ENCODE data around the gene ATP6V0A1.

Gene ATP6V0A1

DNA sequence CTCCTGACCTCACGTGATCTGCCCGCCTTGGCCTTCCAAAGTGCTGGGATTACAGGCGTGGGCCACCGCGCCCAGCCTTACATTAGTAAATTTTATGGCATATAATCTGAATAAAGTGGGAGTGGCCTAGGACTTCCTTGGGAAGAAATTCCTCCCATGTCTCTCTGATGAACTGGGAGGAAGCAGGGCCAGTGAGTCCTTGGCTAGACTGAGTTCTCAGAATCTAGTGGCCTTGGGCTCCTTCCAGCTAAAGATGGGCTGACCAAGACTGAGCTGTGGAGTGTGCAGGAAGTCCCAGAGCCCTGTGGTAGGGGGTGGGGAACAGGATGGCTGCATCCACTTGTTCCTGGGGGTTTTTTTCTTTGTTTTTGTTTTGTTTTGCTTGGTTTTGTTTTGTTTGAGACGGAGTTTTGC, 67.4 kb downstream of the ATP6V0A1 start:
- DNase-seq: no peak
- Histone ChIP-seq H3K4me1 (ENCODE audit: control insufficient read depth, insufficient read depth, low read length, poor library complexity, severe bottlenecking) (peaks cover 12% of the 10 kb centered on the region), H3K27me3 (replicated peaks; ENCODE audit: control insufficient read depth, insufficient read depth, low read length, poor library complexity, severe bottlenecking) (no peaks in the 10 kb centered on the region)

DNA sequence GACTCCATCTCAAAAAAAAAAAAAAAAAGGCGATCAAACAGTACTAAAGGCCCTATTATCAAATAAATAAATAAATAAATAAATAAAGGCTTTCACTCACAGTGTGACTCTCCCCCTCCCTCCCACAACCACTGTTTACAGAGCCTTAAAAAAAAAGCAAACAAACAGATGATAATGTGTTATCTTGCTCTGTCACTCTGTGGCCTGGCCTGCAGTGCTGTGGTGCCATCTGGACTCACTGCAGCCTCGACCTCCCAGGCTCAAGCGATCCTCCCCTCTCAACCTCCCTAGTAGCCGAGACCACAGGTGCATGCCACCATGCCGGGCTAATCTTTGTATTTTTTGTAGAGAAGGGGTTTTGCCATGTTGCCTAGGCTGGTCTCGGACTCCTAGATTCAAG, 69.3 kb downstream of the ATP6V0A1 start:
- H3K4me3 ChIP-seq (ENCODE audit: insufficient read depth, low read depth, low read length, poor library complexity, severe bottlenecking): no peak overlapping the region
- H3K27me3 ChIP-seq (replicated peaks; ENCODE audit: control insufficient read depth, insufficient read depth, low read length, poor library complexity, severe bottlenecking): no peaks in the 10 kb centered on the region
- no peaks in the 10 kb centered on the region for H3K36me3 ChIP-seq (ENCODE audit: control insufficient read depth, insufficient read depth, low read length)
- peaks cover 20% of the 10 kb centered on the region for H3K4me1 ChIP-seq (ENCODE audit: control insufficient read depth, insufficient read depth, low read length, poor library complexity, severe bottlenecking)
- DNase-seq: no peak
- no peaks in the 10 kb centered on the region for H3K9me3 ChIP-seq (ENCODE audit: control insufficient read depth, low read length)
- H3K27ac ChIP-seq (ENCODE audit: insufficient read depth, low read length, poor library complexity, severe bottlenecking): no peak overlapping the region

More for the DNA sequence above, 67.4 kb downstream of the ATP6V0A1 start:
- Histone ChIP-seq H3K27ac (ENCODE audit: insufficient read depth, low read length, poor library complexity, severe bottlenecking) (no peak overlapping the region), H3K9me3 (ENCODE audit: control insufficient read depth, low read length) (no peaks in the 10 kb centered on the region), H3K36me3 (ENCODE audit: control insufficient read depth, insufficient read depth, low read length) (no peaks in the 10 kb centered on the region), H3K4me3 (ENCODE audit: insufficient read depth, low read depth, low read length, poor library complexity, severe bottlenecking) (no peak overlapping the region)

DNA sequence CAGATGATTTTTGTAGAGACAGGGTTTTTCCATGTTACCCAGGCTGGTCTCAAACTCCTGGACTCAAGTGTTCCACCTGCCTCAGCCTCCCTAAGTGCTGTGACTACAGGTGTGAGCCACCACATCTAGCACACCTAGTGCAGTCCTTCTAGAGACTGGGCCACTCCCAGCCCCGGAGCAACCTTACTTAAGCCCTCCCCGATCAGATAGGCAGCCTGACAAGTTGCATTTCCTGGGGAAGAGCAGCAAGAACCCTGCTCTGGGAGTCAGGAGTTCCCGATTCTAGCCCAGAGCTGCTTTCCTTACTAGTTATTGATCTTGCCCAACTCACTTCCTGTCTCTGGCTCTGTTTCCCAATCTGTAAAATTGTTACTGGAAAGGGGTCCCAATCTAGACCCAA, 70.4 kb downstream of the ATP6V0A1 start:
- DNase-seq: no peak
- Histone ChIP-seq H3K9me3 (ENCODE audit: control insufficient read depth, low read length) (no peaks in the 10 kb centered on the region), H3K27me3 (replicated peaks; ENCODE audit: control insufficient read depth, insufficient read depth, low read length, poor library complexity, severe bottlenecking) (no peaks in the 10 kb centered on the region), H3K4me1 (ENCODE audit: control insufficient read depth, insufficient read depth, low read length, poor library complexity, severe bottlenecking) (peaks cover 20% of the 10 kb centered on the region), H3K36me3 (ENCODE audit: control insufficient read depth, insufficient read depth, low read length) (no peaks in the 10 kb centered on the region), H3K4me3 (ENCODE audit: insufficient read depth, low read depth, low read length, poor library complexity, severe bottlenecking) (no peak overlapping the region), H3K27ac (ENCODE audit: insufficient read depth, low read length, poor library complexity, severe bottlenecking) (no peak overlapping the region)

DNA sequence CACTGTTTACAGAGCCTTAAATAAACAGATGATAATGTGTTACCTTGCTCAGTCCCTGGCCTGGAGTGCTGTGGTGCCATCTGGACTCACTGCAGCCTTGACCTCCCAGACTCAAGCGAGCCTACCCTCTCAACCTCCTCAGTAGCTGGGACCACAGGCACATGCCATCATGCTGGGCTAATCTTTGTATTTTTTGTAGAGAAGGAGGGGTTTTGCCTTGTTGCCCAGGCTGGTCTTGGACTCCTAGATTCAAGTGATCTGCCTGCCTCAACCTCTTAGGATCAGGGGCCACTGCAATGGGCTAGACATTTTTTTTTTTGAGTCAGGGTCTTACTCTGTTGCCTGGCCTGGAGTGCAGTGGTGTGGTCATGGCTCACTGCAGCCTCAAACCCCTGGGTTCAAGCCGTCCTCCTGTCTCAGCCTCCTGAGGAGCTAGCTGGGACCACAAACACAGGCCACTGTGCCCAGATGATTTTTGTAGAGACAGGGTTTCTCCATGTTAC, 72.3 kb downstream of the ATP6V0A1 start:
- Histone ChIP-seq H3K4me3 (ENCODE audit: insufficient read depth, low read depth, low read length, poor library complexity, severe bottlenecking) (no peak overlapping the region), H3K36me3 (ENCODE audit: control insufficient read depth, insufficient read depth, low read length) (no peaks in the 10 kb centered on the region), H3K27ac (ENCODE audit: insufficient read depth, low read length, poor library complexity, severe bottlenecking) (no peak overlapping the region), H3K4me1 (ENCODE audit: control insufficient read depth, insufficient read depth, low read length, poor library complexity, severe bottlenecking) (peaks cover 24% of the 10 kb centered on the region), H3K27me3 (replicated peaks; ENCODE audit: control insufficient read depth, insufficient read depth, low read length, poor library complexity, severe bottlenecking) (no peaks in the 10 kb centered on the region), H3K9me3 (ENCODE audit: control insufficient read depth, low read length) (no peaks in the 10 kb centered on the region)
- DNase-seq: no peak

DNA sequence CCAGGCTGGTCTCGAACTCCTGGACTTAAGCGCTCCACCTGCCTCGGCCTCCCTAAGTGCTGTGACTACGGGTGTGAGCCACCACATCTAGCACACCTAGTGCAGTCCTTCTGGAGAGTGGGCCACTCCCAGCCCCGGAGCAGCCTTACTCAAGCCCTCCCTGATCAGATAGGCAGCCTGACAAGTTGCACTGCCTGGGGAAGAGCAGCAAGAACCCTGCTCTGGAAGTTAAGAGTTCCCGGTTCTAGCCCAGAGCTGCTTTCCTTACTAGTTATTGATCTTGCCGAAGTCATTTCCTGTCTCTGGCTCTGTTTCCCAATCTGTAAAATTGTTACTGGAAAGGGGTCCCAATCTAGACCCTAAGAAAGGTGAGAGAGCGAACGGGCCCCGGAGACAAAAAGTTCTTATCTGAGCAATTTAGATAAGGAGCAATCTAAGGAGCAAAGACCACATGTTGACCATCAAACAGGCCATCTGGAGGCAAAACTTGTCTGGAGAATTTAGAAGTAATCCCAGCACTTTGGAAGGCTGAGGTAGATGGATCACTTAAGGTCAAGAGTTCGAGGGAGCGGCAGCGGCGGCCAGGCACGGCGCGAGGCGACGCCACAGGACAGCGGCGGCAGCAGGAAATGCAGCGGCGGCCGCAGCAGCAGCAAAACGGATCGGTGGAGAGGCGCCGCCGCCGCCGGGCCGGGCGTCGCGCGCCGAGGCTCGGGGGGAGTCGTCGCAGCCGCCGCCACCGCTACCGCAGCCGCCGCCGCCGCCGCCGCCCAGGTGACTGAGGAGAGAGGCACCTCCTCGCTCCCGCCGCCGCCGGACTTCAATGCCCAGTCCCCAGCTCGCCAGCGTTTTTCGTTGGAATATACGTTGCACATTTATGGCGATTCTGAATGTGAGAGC, 73.0 kb downstream of the ATP6V0A1 start:
- Histone ChIP-seq H3K27ac (ENCODE audit: insufficient read depth, low read length, poor library complexity, severe bottlenecking) (no peak overlapping the region), H3K36me3 (ENCODE audit: control insufficient read depth, insufficient read depth, low read length) (no peaks in the 10 kb centered on the region), H3K4me1 (ENCODE audit: control insufficient read depth, insufficient read depth, low read length, poor library complexity, severe bottlenecking) (peaks cover 24% of the 10 kb centered on the region), H3K9me3 (ENCODE audit: control insufficient read depth, low read length) (no peaks in the 10 kb centered on the region), H3K4me3 (ENCODE audit: insufficient read depth, low read depth, low read length, poor library complexity, severe bottlenecking) (peak overlapping the region; percentile 37), H3K27me3 (replicated peaks; ENCODE audit: control insufficient read depth, insufficient read depth, low read length, poor library complexity, severe bottlenecking) (no peaks in the 10 kb centered on the region)
- DNase-seq: peak; percentile 29 to 44 (median 40)

DNA sequence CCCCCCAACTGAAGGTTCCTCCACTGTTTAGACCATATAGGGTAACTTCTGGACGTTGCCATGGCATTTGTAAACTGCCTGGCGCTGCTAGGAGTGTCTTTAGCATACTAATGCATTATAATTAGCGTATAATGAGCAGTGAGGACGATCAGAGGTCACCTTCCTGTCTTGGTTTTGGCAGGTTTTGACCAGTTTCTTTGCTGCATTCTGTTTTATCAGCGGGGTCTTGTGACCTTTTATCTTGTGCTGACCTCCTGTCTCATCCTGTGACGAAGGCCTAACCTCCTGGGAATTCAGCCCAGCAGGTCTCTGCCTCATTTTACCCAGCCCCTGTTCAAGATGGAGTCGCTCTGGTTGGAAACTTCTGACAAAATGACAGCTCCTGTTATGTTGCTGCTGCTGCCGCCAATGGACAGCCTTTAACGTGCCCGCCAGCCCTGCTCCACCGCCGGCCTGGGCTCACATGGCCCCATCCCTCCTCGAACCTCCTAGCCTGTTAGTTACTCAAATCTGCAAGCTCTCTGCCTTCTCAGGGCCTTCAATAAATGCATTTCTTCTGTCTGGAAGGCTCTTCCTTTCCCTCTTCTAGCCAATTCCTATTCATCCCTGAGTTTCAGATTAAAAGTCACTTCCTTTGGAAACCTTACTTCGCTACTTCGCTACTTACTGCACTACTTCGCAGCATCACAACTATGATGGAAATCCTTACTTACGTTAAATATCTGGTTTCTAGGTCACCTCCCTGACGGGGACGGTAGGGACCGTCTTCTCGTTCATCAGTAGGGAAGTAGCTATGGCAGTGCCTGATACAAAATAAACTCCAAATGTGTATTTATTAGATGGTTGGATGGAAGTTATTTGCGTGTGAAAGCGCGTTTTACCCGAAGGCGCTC, 76.7 kb downstream of the ATP6V0A1 start:
- Histone ChIP-seq H3K4me3 (ENCODE audit: insufficient read depth, low read depth, low read length, poor library complexity, severe bottlenecking) (peak overlapping the region; percentile 60), H3K9me3 (ENCODE audit: control insufficient read depth, low read length) (no peaks in the 10 kb centered on the region), H3K36me3 (ENCODE audit: control insufficient read depth, insufficient read depth, low read length) (no peaks in the 10 kb centered on the region), H3K4me1 (ENCODE audit: control insufficient read depth, insufficient read depth, low read length, poor library complexity, severe bottlenecking) (peaks cover 21% of the 10 kb centered on the region), H3K27ac (ENCODE audit: insufficient read depth, low read length, poor library complexity, severe bottlenecking) (no peak overlapping the region), H3K27me3 (replicated peaks; ENCODE audit: control insufficient read depth, insufficient read depth, low read length, poor library complexity, severe bottlenecking) (no peaks in the 10 kb centered on the region)
- DNase-seq: no peak

DNA sequence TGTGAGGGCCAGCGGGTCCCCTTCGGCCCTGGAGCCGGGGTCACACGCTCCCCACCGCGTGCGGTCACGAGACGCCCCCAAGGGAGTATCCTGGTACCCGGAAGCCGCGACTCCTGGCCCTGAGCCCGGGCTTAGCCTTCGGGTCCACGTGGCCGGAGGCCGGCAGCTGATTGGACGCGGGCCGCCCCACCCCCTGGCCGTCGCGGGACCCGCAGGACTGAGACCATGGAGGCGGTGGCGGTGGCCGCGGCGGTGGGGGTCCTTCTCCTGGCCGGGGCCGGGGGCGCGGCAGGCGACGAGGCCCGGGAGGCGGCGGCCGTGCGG, 77.3 kb downstream of the ATP6V0A1 start, which contains the start of gene NAGLU:
NAGLU (plus strand) TSS at position 194 of the 324 bp plus-strand sequence; CDS start at position 226, 32 bp downstream.
- Histone ChIP-seq H3K4me1 (ENCODE audit: control insufficient read depth, insufficient read depth, low read length, poor library complexity, severe bottlenecking) (peaks cover 21% of the 10 kb centered on the region), H3K27me3 (replicated peaks; ENCODE audit: control insufficient read depth, insufficient read depth, low read length, poor library complexity, severe bottlenecking) (no peaks in the 10 kb centered on the region), H3K4me3 (ENCODE audit: insufficient read depth, low read depth, low read length, poor library complexity, severe bottlenecking) (peak within 1 kb of the TSS; percentile 71), H3K36me3 (ENCODE audit: control insufficient read depth, insufficient read depth, low read length) (no peaks in the 10 kb centered on the region), H3K9me3 (ENCODE audit: control insufficient read depth, low read length) (no peaks in the 10 kb centered on the region), H3K27ac (ENCODE audit: insufficient read depth, low read length, poor library complexity, severe bottlenecking) (peak within 1 kb of the TSS; percentile 42)
- DNase-seq: peak; percentile 59 to 79 (median 61)

DNA sequence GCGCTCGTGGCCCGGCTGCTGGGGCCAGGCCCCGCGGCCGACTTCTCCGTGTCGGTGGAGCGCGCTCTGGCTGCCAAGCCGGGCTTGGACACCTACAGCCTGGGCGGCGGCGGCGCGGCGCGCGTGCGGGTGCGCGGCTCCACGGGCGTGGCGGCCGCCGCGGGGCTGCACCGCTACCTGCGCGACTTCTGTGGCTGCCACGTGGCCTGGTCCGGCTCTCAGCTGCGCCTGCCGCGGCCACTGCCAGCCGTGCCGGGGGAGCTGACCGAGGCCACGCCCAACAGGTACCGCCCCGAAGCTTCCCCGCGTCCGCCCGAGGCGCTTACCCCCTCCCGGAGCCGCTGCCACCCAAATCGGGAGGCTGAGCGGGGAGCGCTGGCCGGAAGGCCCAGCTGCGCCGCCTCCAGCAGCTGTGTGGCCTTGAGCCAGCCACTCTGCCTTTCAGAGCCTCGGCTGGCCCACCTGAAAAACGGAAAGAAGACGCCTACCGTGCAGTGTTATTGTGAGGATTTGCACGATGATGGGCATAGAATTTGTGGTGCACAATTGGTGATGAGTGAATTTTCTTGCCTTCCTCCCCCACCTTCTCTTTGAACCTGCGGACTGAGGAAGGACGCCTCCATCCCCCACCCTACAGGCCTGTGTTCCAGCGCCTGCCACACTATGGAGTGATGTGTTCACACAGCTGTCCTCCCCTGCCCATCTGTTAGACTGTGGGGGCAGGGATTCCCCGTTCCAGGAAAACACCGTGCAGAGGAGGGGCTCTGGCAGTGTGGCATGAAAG, 77.9 kb downstream of the ATP6V0A1 start:
- H3K27ac ChIP-seq (ENCODE audit: insufficient read depth, low read length, poor library complexity, severe bottlenecking): peak overlapping the region; percentile 42
- H3K36me3 ChIP-seq (ENCODE audit: control insufficient read depth, insufficient read depth, low read length): no peaks in the 10 kb centered on the region
- peak overlapping the region; percentile 71 for H3K4me3 ChIP-seq (ENCODE audit: insufficient read depth, low read depth, low read length, poor library complexity, severe bottlenecking)
- no peaks in the 10 kb centered on the region for H3K9me3 ChIP-seq (ENCODE audit: control insufficient read depth, low read length)
- DNase-seq: peak; percentile 41 to 66 (median 52)
- peaks cover 23% of the 10 kb centered on the region for H3K4me1 ChIP-seq (ENCODE audit: control insufficient read depth, insufficient read depth, low read length, poor library complexity, severe bottlenecking)
- H3K27me3 ChIP-seq (replicated peaks; ENCODE audit: control insufficient read depth, insufficient read depth, low read length, poor library complexity, severe bottlenecking): no peaks in the 10 kb centered on the region

DNA sequence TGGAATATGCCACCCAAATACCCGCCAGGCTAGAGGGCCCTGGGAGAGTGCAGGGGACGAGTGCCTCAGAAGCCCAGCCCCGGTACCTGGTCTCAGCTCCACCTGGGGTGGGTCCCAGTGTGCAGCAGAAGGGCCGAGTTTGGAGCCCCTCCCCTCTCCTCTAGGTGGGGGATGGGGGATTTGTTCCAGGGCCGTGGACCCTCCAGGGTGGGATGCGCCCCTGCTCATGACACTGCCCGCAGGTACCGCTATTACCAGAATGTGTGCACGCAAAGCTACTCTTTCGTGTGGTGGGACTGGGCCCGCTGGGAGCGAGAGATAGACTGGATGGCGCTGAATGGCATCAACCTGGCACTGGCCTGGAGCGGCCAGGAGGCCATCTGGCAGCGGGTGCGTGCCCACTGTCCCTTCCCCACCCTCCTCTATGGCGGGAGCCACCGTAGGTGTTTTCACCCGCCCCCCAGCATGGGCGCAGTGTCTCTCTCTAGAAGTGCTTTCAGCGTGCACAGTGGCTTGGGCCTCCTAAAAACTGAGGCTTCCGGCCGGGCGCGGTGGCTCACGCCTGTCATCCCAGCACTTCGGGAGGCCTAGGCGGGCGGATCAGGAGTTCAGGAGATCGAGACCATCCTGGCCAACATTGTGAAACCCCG, 78.6 kb downstream of the ATP6V0A1 start:
- no peak for DNase-seq
- Histone ChIP-seq H3K27ac (ENCODE audit: insufficient read depth, low read length, poor library complexity, severe bottlenecking) (peak overlapping the region; percentile 42), H3K36me3 (ENCODE audit: control insufficient read depth, insufficient read depth, low read length) (no peaks in the 10 kb centered on the region), H3K4me1 (ENCODE audit: control insufficient read depth, insufficient read depth, low read length, poor library complexity, severe bottlenecking) (peaks cover 23% of the 10 kb centered on the region), H3K27me3 (replicated peaks; ENCODE audit: control insufficient read depth, insufficient read depth, low read length, poor library complexity, severe bottlenecking) (no peaks in the 10 kb centered on the region), H3K9me3 (ENCODE audit: control insufficient read depth, low read length) (no peaks in the 10 kb centered on the region), H3K4me3 (ENCODE audit: insufficient read depth, low read depth, low read length, poor library complexity, severe bottlenecking) (peak overlapping the region; percentile 71)

All from effector memory CD4-positive, alpha-beta T cell (primary cell).